ENCODE data around the gene CENPP.

DNA sequence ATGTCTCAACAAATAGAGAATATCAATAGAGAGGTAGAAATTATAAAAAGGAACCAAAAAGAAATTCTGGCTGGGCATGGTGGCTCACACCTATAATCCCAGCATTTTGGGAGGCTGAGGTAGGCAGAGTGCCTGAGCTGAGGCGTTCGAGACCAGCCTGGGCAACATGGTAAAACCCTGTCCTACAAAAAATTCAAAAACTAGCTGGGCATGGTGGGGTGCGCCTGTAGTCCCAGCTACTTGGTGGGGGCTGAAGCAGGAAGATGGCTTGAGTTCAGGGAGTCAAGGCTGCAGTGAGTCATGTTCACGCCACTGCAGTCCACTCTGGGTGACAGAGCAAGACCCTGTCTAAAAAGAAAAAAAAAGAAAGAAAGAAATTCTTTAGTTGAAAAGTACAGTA, 319.3 kb downstream of the CENPP start:
- TF ChIP-seq, protein P1, sequence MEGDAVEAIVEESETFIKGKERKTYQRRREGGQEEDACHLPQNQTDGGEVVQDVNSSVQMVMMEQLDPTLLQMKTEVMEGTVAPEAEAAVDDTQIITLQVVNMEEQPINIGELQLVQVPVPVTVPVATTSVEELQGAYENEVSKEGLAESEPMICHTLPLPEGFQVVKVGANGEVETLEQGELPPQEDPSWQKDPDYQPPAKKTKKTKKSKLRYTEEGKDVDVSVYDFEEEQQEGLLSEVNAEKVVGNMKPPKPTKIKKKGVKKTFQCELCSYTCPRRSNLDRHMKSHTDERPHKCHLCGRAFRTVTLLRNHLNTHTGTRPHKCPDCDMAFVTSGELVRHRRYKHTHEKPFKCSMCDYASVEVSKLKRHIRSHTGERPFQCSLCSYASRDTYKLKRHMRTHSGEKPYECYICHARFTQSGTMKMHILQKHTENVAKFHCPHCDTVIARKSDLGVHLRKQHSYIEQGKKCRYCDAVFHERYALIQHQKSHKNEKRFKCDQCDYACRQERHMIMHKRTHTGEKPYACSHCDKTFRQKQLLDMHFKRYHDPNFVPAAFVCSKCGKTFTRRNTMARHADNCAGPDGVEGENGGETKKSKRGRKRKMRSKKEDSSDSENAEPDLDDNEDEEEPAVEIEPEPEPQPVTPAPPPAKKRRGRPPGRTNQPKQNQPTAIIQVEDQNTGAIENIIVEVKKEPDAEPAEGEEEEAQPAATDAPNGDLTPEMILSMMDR (IDR thresholded peaks at IDR 0.05; ENCODE audit: insufficient read depth, low read depth, low read length), result no peak
- TF ChIP-seq EZH2 (IDR thresholded peaks at IDR 0.05; ENCODE audit: insufficient read depth, low read length), result no peak

All from astrocyte (in vitro differentiated cells and primary cell).